D721Med (cell line): ENCODE data around the gene TMEM72.

Source experiments
- DNase-seq: peaks from one replicate; pipeline ENCODE4 v3.0.0; 2011; ENCODE audit warnings: low spot score; ENCODE audit not compliant: insufficient read length
- FAIRE-seq: peaks from 2 replicates; lab custom pipeline; 2011; peaks lifted over from hg19 to GRCh38; lab: Jason Lieb, UNC
- TF ChIP-seq, protein P1 (sequence below): IDR thresholded peaks from 2 replicates; pipeline ENCODE4 v1.5.1; 2012; ENCODE audit warnings: mild to moderate bottlenecking, control low read depth; ENCODE audit not compliant: insufficient read depth; ENCODE audit errors: missing control alignments

Gene TMEM72

DNA sequence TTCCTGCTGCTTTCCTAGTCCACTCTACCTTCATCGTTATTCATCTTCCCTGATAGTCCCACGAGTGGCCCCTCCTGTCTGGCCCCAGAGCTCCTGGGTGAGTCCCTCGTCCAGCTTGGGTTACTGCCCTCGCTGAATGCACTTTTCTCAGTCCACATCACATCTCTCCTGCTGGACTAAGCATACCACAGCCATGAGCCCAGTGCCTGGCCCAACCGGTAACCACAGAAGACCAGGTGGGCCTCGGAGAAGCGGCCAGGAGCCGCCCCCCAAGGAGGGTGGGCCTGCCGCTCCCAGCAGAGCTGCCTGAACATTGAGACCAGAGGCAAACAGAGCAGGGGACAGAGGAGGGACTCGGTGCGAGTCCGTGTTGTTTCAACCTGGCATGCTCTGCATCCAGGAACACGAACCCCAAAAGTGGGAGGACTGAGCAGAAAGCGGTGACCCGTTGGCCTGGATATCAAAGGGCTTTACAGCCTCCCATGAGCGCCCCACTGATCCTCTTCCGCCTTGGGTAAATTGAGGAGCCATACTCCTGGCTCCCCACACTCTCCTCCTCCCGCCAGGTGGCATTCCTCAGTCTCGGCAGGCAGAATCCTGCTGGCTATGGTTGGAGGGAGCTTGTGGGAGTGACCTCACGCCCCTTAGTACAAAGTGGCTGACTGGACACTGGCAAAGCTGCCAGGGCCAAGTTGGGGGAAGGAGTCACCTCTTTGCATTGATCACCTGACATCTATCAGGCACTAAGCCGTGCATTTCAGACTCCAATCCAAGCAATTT is 13.3 kb downstream of the TMEM72 start:
- FAIRE-seq (no peak), DNase-seq (no peak)
- TF ChIP-seq, protein P1, sequence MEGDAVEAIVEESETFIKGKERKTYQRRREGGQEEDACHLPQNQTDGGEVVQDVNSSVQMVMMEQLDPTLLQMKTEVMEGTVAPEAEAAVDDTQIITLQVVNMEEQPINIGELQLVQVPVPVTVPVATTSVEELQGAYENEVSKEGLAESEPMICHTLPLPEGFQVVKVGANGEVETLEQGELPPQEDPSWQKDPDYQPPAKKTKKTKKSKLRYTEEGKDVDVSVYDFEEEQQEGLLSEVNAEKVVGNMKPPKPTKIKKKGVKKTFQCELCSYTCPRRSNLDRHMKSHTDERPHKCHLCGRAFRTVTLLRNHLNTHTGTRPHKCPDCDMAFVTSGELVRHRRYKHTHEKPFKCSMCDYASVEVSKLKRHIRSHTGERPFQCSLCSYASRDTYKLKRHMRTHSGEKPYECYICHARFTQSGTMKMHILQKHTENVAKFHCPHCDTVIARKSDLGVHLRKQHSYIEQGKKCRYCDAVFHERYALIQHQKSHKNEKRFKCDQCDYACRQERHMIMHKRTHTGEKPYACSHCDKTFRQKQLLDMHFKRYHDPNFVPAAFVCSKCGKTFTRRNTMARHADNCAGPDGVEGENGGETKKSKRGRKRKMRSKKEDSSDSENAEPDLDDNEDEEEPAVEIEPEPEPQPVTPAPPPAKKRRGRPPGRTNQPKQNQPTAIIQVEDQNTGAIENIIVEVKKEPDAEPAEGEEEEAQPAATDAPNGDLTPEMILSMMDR: no peak

DNA sequence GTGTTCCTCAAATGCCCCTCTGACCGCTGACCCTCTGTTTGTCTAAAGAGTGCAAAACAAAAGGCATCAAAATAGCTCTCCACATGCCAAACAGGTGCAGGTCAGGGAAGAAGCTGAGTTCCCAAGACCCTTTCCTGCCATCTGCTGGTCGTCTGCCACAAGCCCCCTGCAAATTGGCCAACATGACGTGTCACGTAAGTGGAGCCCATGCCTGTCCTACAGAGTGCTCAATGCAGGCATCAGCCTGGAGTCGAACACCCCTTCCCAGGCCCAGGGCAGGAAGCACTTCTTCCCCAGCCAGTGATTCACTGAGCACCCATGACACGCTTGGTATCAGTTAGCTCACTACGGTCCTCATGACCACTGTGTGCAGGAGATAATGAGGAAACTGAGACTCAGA is 14.1 kb downstream of the TMEM72 start:
- no peak for FAIRE-seq
- TF ChIP-seq, protein P1: peak; percentile 69
- no peak for DNase-seq

DNA sequence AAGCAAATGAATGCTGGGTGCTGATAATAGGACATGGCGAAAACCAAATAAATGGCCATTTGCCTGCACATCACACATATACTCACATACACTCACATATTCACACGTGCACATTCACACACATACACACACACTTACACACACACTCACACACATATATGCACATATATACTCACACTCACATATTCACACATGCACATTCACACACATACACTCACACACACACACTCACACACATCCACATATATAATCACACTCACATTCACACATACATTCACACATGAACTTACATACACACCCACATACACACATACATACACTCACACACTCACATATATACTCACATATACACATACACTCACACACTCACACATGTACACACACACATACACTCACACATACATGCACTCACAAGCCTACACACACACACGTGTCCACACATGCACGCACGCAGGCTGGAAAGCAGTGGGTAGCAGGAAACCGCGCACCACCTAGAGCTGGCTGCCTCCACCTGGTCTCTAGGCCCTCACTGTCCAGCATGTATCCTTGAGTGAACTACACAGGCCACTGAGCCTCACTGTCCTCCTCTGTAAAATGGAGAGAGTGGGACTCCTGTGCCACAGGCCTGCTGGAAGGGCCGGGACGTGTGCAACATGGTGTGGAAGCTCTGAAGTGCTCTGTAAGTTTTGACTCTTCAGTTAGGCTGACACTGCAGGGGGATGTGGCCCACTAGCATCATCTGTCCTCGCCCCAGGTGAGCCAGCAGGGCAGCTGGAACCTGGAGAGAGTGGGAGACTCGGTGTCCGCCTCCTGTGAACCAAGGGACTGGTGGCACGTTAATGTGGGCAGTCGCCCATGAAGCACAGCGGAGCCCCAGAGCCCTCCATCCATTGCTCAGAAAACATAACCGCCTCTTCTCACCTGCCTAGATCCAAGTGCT is 14.9 kb downstream of the TMEM72 start:
- no peak for DNase-seq
- TF ChIP-seq, protein P1: no peak
- FAIRE-seq: no peak

DNA sequence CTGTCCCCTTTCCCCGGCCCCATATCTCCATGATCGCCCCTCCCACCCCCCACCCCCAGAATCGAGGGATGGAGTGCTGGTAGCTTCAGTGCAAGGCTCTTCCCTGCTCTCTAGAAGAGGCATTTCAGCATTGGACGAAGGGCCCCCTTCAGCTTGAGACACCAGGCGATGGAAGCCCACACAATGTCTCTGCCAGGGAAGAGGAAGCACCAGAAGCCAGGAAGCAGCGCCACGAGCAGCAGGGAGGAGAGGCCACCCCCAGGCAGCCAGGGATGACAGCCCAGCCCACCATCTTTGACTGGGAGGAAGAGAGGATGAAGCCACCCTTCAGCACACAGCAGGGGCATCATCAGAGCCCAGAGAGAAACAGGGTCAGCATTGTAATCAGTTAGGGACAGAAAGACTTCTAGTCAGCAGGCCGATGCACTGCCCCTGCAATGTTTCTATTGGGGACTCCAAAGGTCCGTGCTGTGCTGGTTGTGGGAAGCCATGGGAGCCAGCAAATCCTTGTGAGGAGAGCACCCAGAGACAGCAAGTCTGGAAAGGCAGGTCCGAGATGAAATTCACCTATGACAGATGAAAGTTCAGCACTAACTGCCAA is 15.7 kb downstream of the TMEM72 start:
- TF ChIP-seq, protein P1: no peak
- FAIRE-seq (no peak), DNase-seq (no peak)

DNA sequence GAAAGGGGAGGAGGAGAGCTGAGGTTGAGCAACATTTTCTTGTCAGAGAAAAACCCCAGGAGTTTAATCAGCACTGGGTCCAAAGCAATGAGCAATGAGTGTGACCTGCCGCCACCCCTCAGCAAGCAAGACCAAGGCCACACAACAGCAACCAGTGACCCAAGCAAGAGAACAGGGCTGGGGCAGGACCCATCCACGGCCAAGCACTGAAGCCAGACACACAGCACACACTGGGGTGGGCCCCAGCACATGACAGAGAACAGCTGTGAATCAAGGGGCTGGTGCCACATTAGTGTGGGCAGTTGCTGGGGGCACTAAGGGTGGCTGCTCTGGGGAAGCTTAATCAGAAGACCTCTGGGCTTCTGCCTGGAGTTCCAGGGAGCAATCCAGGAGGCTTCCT is 16.2 kb downstream of the TMEM72 start:
- no peak for DNase-seq
- no peak for FAIRE-seq
- TF ChIP-seq, protein P1: no peak

DNA sequence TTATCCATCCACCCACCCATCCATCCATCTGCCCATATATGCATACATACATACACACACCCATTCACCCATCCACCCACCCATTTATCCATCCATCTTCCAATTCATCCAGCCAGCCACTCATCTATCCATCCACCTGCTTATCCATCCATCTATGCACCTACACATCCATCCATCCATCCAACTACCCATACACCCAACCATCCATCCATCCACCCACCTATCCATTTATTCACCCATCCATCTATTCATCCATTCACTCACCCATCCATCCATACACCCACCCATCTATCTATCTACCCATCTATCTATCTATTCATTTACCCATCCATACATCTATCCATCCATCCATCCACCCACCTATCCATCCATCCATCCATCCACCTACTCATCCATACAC is 17.3 kb downstream of the TMEM72 start:
- DNase-seq (no peak), FAIRE-seq (no peak)
- TF ChIP-seq, protein P1: no peak
